Ishikawa (cell line): ENCODE data around the gene SPNS3.

ENCODE experiments used
- CEBPB ChIP-seq: IDR thresholded peaks from 2 replicates; pipeline ENCODE4 v1.6.1; 2012
- NFIC ChIP-seq: IDR thresholded peaks from 2 replicates; pipeline ENCODE4 v1.6.1; 2012

DNA sequence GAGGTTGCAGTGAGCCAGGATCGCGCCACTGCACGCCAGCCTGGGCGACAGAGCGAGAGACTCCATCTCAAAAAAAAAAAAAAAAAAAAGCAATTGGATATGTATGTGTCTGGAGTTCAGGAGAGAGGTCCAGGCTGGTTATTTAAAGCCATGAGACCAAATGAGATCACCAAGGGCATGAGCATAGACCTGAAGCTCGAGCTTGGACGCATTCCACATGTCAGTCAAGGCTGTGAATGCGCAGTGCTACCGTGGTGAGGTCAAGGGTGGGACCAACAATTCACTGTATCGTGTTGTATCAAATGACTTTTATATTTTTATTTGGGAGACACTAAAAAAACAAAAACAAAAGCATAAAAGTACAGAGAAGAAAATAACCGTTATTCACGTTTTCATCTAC lies 35.8 kb downstream of the SPNS3 start:
- TF ChIP-seq NFIC, result no peak
- TF ChIP-seq CEBPB, result no peak
